Hepatic stellate cell (primary cell): Measurements from ENCODE around the gene KRTAP5-8.
"Not testable (repeated sequence)": the region's sequence is repeated elsewhere in the genome, so short reads cannot be mapped to it uniquely, and the experiment has no call there.

Experiments used
- DNase-seq: peaks from one replicate; pipeline ENCODE4 v3.0.0; 2011; ENCODE audit warnings: low spot score

The KRTAP5-8 gene

GRCh38 chr11:71543866-71544265 lies 6.0 kb downstream of the KRTAP5-8 start:
- no peak for DNase-seq

DNA sequence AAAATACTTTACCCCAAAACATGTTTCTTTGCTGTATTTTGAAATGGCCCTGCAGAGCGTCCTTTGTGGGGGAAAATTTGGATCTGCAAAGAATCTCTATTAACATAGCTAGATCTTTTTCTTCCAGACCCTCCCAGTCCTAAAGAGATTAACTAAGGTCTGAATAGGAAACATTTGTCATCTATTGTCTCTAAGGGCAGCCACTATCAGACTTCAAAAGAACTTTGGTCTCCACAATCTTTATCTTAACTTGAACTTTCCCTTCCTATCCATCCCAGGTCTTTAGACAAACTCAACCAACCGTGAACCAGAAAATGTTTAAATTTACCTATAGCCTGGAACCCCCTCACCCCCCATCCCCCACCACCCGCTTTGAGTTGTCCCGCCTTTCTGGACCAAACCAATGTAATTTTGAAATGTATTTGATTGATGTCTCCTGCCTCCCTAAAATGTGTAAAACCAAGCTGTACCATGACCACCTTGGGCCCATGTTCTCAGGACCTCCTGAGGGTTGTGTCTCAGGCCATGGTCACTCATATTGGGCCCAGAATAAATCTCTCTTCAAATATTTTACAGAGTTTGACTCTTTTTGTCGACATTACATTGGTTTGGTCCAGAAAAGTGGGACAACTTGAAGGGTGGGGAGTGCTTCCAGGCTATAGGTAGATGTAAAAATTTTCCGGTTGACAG lies 6.8 kb downstream of the KRTAP5-8 start:
- DNase-seq: no peak

GRCh38 chr11:71545405-71545966 lies 7.7 kb downstream of the KRTAP5-8 start:
- no peak for DNase-seq

GRCh38 chr11:71548120-71548519 lies 10.3 kb downstream of the KRTAP5-8 start, which contains the start of gene KRTAP5-9:
TSS of gene KRTAP5-9 (plus strand) at chr11:71548420. CDS start at chr11:71548658, 238 bp downstream.
- DNase-seq: no peak

DNA sequence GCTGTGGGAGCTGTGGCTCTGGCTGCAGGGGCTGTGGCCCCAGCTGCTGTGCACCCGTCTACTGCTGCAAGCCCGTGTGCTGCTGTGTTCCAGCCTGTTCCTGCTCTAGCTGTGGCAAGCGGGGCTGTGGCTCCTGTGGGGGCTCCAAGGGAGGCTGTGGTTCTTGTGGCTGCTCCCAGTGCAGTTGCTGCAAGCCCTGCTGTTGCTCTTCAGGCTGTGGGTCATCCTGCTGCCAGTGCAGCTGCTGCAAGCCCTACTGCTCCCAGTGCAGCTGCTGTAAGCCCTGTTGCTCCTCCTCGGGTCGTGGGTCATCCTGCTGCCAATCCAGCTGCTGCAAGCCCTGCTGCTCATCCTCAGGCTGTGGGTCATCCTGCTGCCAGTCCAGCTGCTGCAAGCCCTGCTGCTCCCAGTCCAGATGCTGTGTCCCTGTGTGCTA lies 10.9 kb downstream of the KRTAP5-8 start:
- no peak for DNase-seq

DNA sequence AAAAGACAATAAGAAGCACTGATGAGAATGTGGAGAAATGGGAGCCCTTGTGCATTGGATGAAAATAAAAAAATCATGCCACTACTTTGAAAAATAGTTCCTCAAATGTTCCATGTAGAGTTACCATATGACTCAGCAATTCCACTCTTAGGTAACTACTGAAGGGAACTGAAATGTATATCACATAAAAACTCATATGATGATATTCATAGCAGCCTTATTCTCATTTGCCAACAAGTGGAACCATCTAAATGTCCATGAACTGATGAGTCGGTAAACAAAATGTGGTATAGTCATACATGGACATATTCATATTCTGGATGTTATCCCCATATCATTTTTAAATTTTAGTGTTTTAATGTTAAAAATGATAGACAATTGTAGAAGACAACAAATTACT lies 13.9 kb downstream of the KRTAP5-8 start:
- no peak for DNase-seq

- no peak for DNase-seq
Measured at GRCh38 chr11:71554996-71555395, 17.2 kb downstream of the KRTAP5-8 start.

- no peak for DNase-seq
Measured at GRCh38 chr11:71555508-71555907, 17.7 kb downstream of the KRTAP5-8 start.

DNA sequence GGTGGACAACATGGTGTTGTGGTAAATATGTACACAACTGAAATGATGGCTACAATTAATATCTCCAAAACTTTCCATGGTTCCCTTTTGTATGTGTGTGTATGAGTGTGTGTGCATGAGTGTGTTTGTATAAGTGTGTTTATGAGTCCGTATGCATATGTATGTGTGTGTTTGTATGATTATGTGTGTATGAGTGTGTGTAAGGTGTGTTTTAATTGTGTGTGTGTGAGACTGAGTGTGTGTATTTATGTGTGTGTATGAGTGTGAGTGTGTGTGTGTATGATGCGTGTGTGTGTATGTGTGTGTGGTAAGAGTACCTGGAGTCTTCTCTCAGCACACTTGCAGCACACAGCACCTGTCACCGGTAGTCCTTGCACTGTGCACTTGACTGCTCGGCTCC lies 18.2 kb downstream of the KRTAP5-8 start:
- no peak for DNase-seq

DNA sequence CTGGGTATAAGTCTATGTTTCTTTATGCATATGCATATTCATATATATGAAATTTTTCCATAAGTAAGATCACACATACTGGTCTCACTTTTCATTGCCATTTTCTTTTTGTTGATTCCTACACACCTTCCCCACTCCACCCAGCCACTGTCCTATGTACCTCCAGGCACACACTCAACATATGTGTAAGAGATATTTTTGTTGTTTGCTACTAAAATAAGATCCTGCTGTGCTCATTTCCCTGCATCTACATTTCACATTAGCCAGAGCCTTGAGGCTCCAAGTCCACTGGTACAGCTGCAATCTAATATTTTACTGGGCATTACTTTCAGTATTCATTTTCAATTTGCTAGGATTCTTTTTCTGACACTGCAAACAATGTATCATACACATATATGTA lies 19.4 kb downstream of the KRTAP5-8 start:
- DNase-seq: no peak

DNA sequence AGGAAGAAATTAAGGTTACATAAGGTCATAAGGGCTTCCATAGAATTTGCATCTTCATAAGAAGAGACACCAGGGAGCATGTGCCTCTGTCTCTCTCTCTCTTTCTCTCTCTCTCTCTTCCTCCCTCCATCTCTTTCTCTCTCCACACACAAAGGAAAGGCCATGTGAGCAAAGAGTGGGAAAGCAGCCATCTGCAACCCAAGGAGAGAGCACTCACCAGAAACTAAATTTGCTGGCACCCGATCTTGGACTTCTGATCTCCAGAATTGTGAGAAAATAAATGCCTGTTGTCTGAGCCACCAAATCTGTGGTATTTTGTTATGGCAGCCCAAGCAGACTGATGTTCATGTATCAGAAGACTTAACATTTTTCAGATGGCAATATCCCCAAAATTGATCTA lies 21.2 kb downstream of the KRTAP5-8 start:
- no peak for DNase-seq

DNA sequence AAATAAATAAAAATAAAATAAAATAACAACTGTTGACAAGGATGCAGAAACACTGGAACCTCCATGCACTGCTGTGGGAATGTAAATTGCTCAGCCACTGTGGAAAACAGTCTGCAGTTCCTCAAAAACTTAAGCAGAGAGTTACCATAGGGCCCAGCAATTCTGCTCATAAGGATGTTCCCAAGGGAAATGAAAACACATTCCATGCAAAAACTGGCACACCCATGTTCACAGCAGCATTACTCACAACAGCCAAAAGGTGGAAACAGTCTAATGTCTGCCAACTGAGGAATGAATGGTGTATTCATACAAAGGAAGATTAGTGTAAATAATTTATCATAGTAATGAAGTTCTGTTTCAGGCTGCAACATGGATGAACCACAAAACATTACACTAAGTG lies 24.3 kb downstream of the KRTAP5-8 start:
- no peak for DNase-seq

DNA sequence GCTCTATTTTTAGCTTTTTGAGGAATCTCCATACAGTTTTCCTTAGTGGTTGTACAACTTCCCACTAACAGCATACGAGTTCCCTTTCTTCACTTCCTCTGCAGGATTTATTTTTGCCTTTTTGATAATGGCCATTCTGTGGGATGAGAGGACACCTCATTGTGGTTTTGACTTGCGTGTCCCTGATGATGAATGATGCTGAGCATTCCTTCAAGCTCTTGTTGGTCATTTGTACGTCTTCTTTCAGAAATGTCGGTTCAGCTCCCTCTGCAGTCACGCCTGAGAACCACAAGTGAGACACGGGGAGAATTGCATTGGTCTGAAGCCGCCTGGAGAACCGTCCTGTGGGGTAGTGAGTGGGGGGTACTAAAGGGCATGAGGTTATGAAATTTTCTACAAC lies 25.6 kb downstream of the KRTAP5-8 start:
- DNase-seq: peak; percentile 72

DNA sequence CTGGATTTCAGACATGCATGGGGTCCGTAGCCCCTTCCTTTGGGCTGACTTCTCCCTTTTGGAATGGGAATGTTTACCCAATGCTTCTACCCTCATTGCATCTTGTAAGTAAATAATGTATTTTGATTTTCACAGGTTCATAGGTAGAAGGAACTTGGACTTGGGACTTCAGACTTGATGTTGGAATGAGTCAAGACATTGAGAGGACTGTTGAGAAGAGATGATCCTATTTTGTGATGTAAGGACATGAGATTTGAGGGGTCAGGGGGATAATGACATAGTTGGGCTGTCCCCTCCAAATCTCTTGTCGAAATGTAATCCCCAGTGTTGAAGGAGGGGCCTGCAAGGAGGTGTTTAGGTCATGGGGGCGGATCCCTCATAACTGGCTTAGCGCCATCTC lies 26.6 kb downstream of the KRTAP5-8 start:
- no peak for DNase-seq

- no peak for DNase-seq
Measured at GRCh38 chr11:71565263-71565662, 27.4 kb downstream of the KRTAP5-8 start, which contains the start of gene KRTAP5-10. TSS of gene KRTAP5-10 (plus strand) at chr11:71565563. CDS start at chr11:71565588, 25 bp downstream.

DNA sequence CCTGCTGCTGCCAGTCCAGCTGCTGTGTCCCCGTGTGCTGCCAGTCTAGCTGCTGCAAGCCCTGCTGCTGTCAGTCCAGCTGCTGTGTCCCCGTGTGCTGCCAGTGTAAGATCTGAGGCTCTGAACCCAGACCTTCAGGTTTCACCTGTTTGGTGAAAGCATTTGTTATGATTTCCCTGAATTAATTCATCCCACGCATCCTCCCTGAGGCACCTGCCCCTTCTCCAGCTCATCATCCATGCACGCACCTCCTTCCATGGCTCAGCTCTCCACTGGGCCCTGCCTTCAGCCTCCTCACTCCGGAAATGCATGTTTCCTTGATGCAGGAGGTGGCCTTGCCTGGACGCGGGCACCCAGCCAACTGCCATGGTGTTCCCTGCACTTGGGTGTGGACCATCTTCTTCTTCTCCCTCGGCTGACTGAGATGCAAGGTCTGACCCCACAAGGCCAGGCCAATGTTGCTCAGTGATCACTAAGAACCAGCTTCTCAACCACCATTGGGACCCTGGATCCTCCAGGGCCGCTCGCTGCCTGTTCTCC lies 28.3 kb downstream of the KRTAP5-8 start:
- DNase-seq: no peak

DNA sequence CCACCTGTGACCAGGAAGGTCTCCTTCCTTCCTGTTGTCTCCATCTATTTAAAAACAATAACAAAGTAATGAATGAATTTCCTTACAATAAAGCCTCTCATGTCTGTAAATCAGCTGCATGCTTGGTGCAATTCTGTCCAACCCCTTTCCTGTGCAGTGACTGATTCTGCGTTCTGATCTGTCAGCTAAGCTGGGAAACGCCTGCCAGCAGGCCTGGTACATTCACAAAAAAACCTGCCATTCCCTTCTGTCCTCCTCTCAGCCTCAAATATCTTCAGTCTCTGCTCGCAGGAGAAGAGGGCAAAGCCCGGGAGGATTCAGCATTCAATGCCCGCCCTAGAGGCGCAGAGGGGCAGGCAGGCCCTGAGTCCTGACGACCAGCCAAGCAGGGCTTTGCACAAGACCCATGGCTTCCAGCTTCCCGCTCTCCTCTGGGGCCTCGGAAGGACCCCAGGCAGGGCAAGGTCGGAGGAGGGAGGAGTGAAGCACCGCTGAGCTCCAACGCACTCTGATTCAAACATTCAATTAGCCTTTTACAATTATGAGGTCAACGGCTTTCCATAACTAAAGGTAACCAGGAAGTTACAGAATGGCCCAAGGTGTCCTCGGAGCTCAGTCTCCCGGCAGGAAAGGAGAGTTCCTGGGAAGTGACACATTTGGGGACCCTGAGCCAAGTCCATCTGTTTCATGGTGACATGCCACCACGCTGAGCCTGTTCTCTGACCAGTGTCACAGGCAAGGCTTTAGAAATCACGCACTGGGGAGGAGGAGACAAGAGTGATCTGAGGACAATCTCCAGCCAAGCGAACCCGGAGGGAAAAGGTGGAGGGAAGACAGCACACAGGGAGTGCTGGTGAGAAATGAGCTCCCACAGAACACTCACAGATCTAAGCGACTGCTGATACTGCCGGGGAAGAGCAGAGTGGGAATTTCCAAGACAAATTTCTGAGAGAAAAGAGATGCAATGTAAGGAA lies 29.1 kb downstream of the KRTAP5-8 start:
- DNase-seq: not testable (repeated sequence)

GRCh38 chr11:71567633-71568032 lies 29.8 kb downstream of the KRTAP5-8 start:
- DNase-seq: not testable (repeated sequence)

- no peak for DNase-seq
Measured at GRCh38 chr11:71568704-71569349, 31.0 kb downstream of the KRTAP5-8 start.

DNA sequence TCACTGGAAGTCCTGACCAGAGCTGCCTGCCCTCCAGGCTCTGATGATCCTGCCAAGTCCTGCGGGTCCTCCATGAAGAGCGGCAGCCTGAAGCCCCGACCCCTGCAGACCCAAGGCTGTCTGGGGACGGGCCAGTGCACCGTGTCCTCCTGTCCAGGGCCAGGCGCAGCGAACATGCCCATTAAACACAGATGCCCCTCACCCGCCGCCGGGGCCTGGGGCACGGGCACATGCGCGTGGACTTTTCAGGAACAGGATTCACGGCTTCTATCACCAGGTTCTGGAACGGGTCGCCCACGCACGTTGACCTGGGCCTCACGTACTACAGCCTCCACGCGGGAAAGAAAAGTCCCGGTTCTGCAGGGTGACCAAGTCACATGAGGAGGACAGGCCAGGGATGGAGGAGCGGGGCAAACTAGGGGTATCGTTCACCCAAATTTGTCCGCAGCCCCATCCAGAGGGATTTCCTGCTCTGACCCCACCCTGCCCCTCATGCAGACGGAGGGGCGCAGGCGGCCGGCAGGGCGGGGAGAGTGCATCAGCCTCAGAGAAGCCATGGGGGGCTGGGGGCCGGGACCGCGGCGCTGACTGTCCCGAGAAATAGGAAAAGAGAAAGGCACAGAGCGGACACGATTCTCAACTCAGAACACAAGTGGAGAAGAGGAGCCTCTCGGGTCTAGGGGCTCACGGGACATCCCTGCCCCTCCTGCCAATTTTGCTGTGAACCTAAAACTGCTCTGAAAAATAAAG lies 33.5 kb downstream of the KRTAP5-8 start:
- not testable (repeated sequence) for DNase-seq

DNA sequence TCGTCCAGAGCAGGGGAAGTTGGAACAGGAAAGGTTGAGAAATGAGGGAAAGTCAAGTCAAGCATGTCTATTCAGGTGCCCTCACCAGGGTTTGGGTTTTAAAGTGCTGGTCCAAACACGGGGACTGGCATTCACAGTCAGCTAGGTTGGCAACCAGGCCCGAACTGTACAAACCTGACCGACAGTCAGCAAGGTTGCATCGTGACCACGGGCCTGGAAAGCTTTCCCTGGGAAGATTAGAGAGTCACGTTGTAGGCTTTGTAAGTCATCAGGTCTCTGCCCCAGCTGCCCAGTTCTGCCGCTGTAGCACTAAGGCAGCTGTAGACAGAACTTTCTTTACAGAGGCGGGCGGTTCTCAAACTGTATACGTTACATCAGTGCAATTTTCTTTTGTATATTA lies 35.0 kb downstream of the KRTAP5-8 start:
- DNase-seq: no peak
